SK-N-SH treated with all-trans-retinoic acid at 6 μM for 48 hours (cell line): ENCODE results near the gene STK32B.

Experiments used
- ARNTL ChIP-seq: fragments of 450-650 bp; formaldehyde crosslinking; IDR thresholded peaks from 2 replicates; pipeline ENCODE4 v1.5.0; 2020; ENCODE audit warnings: low read depth, mild to moderate bottlenecking, moderate library complexity, borderline replicate concordance
- CSRNP3 ChIP-seq: fragments of 250-450 bp; sonication (Bioruptor Pico); IDR thresholded peaks from 2 replicates; pipeline ENCODE4 v1.5.1; 2021; ENCODE audit warnings: mild to moderate bottlenecking, moderate library complexity
- OSR1 ChIP-seq: fragments of 250-450 bp; sonication (Bioruptor Pico); IDR thresholded peaks from 2 replicates; pipeline ENCODE4 v1.8.0; 2022; ENCODE audit warnings: moderate library complexity, mild to moderate bottlenecking, inconsistent platforms
- TCF4 ChIP-seq: fragments of 250-450 bp; sonication (Bioruptor Pico); IDR thresholded peaks from 2 replicates; pipeline ENCODE4 v1.8.0; 2021; ENCODE audit warnings: mild to moderate bottlenecking, moderate library complexity, borderline replicate concordance
- ZFP30 ChIP-seq: fragments of 450-650 bp; formaldehyde crosslinking; IDR thresholded peaks from 2 replicates; pipeline ENCODE4 v1.5.0; 2022; ENCODE audit warnings: mild to moderate bottlenecking, moderate library complexity
- ZNF70 ChIP-seq: fragments of 450-650 bp; formaldehyde crosslinking; IDR thresholded peaks from 2 replicates; pipeline ENCODE4 v1.5.0; 2020; ENCODE audit warnings: mild to moderate bottlenecking, moderate library complexity
- ZNF8 ChIP-seq: fragments of 450-650 bp; formaldehyde crosslinking; IDR thresholded peaks from 2 replicates; pipeline ENCODE4 v1.5.0; 2020; ENCODE audit warnings: mild to moderate bottlenecking, moderate library complexity

- TF ChIP-seq CSRNP3 (CRISPR knock-in tag) (no peak), ZNF8 (no peak), ARNTL (CRISPR knock-in tag) (no peak), TCF4 (CRISPR knock-in tag) (no peak), ZFP30 (no peak), OSR1 (CRISPR knock-in tag) (no peak), ZNF70 (CRISPR knock-in tag) (no peak)
Observed at GRCh38 chr4:5465956-5466355, 414.7 kb downstream of the STK32B start.
